Calu3 (cell line): ENCODE results near the gene SPATA13. TPM values are rescaled to one million over a fixed set of nuclear protein-coding genes. Genes with fewer than 3 reads are reported as not detected.

Experiments used
- BruUV-seq: library from RNA; stranded (reverse); fragments of 400-500 nt; replicated peaks from 2 replicates; lab custom pipeline; 2021; lab: Mats Ljungman, UMichigan
- CTCF ChIA-PET: fragments of 300-600 bp; sonication (Branson Sonifier 250); formaldehyde crosslinking; loops from one replicate; lab custom pipeline; 2022; ENCODE audit warnings: antibody characterized with exemption; lab: Charles Lee
- DNase-seq: peaks from one replicate; pipeline ENCODE4 v3.0.0; 2022
- H3K27ac Mint-ChIP-seq: one replicate; pipeline ENCODE4 v1.8.0; 2022; ENCODE audit warnings: mixed read lengths; ENCODE audit not compliant: unreplicated experiment
- H3K27me3 Mint-ChIP-seq: one replicate; pipeline ENCODE4 v1.8.0; 2022; ENCODE audit warnings: mixed read lengths; ENCODE audit not compliant: unreplicated experiment
- H3K36me3 Mint-ChIP-seq: one replicate; pipeline ENCODE4 v1.8.0; 2022; ENCODE audit warnings: mild to moderate bottlenecking, moderate library complexity, mixed read lengths; ENCODE audit not compliant: insufficient read depth, unreplicated experiment
- H3K4me1 Mint-ChIP-seq: one replicate; pipeline ENCODE4 v1.8.0; 2022; ENCODE audit warnings: mild to moderate bottlenecking, low read depth, mixed read lengths; ENCODE audit not compliant: unreplicated experiment
- H3K4me3 Mint-ChIP-seq: one replicate; pipeline ENCODE4 v1.8.0; 2022; ENCODE audit warnings: mild to moderate bottlenecking, low read depth, moderate library complexity, mixed read lengths; ENCODE audit not compliant: unreplicated experiment
- H3K9me3 Mint-ChIP-seq: one replicate; pipeline ENCODE4 v1.8.0; 2022; ENCODE audit warnings: low read depth, mixed read lengths; ENCODE audit not compliant: unreplicated experiment
- CTCF ChIP-seq: fragments of 200-600 bp; IDR thresholded peaks from one replicate; pipeline ENCODE4 v1.8.0; 2022; ENCODE audit warnings: antibody characterized with exemption; ENCODE audit not compliant: unreplicated experiment
- intact Hi-C: fragments of 100-400 bp; cut with micrococcal nuclease; formaldehyde crosslinking; loops from one replicate; pipeline ENCODE4 v1.10.0; 2022; ENCODE audit not compliant: unreplicated experiment
- total RNA-seq: library from RNA; stranded (reverse); gene quantifications from 2 replicates; pipeline ENCODE4 v1.2.3, GENCODE V29; 2022

The SPATA13 gene
- total RNA-seq, 1 experiment from 2014 or later, result 33.8 TPM

GRCh38 chr13:24243302-24243701, 82.8 kb downstream of the SPATA13 start:
- intact Hi-C loops, result no loop called here
- Mint-ChIP-seq H3K9me3 (no peaks in the 10 kb centered on the region), H3K36me3 (no peaks in the 10 kb centered on the region), H3K27ac (no peak overlapping the region), H3K4me1 (peaks cover 15% of the 10 kb centered on the region), H3K4me3 (no peak overlapping the region), H3K27me3 (no peaks in the 10 kb centered on the region)
- TF ChIP-seq CTCF, result no peak
- no peak for DNase-seq
- no TSS peak for BruUV-seq
- CTCF ChIA-PET, result no interaction called here

- intact Hi-C loops, result no loop called here
- CTCF ChIA-PET, result no interaction called here
- H3K4me1 Mint-ChIP-seq, result peaks cover 15% of the 10 kb centered on the region
- H3K36me3 Mint-ChIP-seq, result no peaks in the 10 kb centered on the region
- BruUV-seq, result no TSS peak
- no peak overlapping the region for H3K4me3 Mint-ChIP-seq
- H3K27ac Mint-ChIP-seq, result no peak overlapping the region
- no peak for DNase-seq
- TF ChIP-seq CTCF, result no peak
- no peaks in the 10 kb centered on the region for H3K9me3 Mint-ChIP-seq
- no peaks in the 10 kb centered on the region for H3K27me3 Mint-ChIP-seq
These were observed 84.3 kb downstream of the SPATA13 start for GRCh38 chr13:24244802-24245201.

- intact Hi-C loops, result no loop called here
- no peak for TF ChIP-seq CTCF
- CTCF ChIA-PET, result no interaction called here
- Mint-ChIP-seq H3K4me1 (peaks cover 11% of the 10 kb centered on the region), H3K27ac (no peak overlapping the region), H3K9me3 (no peaks in the 10 kb centered on the region), H3K27me3 (no peaks in the 10 kb centered on the region), H3K36me3 (no peaks in the 10 kb centered on the region), H3K4me3 (no peak overlapping the region)
- no peak for DNase-seq
- no TSS peak for BruUV-seq
These were observed 86.5 kb downstream of the SPATA13 start for GRCh38 chr13:24247016-24247415.

- Mint-ChIP-seq H3K27ac (no peak overlapping the region), H3K4me3 (no peak overlapping the region), H3K36me3 (peaks cover 15% of the 10 kb centered on the region), H3K9me3 (no peaks in the 10 kb centered on the region), H3K27me3 (no peaks in the 10 kb centered on the region), H3K4me1 (no peaks in the 10 kb centered on the region)
- intact Hi-C loops, result no loop called here
- CTCF ChIA-PET, result no interaction called here
- TF ChIP-seq CTCF, result no peak
- no TSS peak for BruUV-seq
- DNase-seq, result no peak
These were observed 89.1 kb downstream of the SPATA13 start for GRCh38 chr13:24249624-24250023.
